ENCODE results near the gene PTER. TPM values are rescaled to one million over a fixed set of nuclear protein-coding genes. Genes with fewer than 3 reads are reported as not detected.

PTER gene
- total and polyA plus RNA-seq, 2 of the 4 experiments (the other 2 are of a cell fraction) = 1.9 to 5.0 TPM

DNA sequence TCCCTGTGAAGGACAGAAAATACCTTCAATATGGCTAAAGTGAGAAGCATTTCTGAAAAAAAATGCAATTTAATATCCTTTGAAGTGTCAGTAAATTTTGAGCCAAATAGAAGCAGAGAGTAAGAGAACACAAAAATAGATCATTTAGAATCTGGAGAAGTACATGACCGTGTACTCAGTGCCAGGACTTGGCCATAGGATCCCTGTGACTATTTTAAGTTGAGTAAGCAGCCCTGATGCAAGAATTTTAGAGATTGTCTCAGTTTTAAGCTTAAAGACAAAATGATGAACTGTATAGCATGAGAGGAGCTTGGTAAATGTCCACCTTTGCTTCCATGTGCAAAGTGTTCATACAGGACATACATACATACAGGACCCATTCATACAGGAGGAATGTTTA lies 2.5 kb downstream of the PTER start:
- H4K5ac ChIP-seq (ENCODE audit: low read depth, low read length) = no peak overlapping the region
- H3K4me1 ChIP-seq (ENCODE audit: control insufficient read depth, insufficient read depth, low read length) = no peaks in the 10 kb centered on the region
- no peak overlapping the region for H4K91ac ChIP-seq (ENCODE audit: insufficient read depth, low read depth, low read length)
- no peak overlapping the region for H3K18ac ChIP-seq (ENCODE audit: low read depth, low read length)
- ATAC-seq (ENCODE audit: low read depth) = no peak
- dilution Hi-C loops (cut with HindIII; ENCODE audit: low sequenced_read_pairs, unreplicated experiment) (no loop called here), intact Hi-C loops (cut with micrococcal nuclease) (no loop called here), in situ Hi-C loops (cut with MboI; ENCODE audit: low sequenced_read_pairs) (no loop called here)
- CTCF ChIA-PET = interaction anchor here (0.6 kb wide), 1 partner anchor 82 kb away, joined by 3 read pairs; no protein-coding TSS in a partner anchor
- H3K36me3 ChIP-seq (ENCODE audit: control insufficient read depth, insufficient read depth, low read length) = no peaks in the 10 kb centered on the region
- H2AK9ac ChIP-seq (replicated peaks; ENCODE audit: low read depth, low read length, poor library complexity) = no peak overlapping the region
- H3K23ac ChIP-seq (ENCODE audit: low read depth, low read length) = no peak overlapping the region
- H2AFZ ChIP-seq (replicated peaks; ENCODE audit: low read length, poor library complexity) = no peak overlapping the region
- H3K4ac ChIP-seq (ENCODE audit: low read depth, low read length) = no peak overlapping the region
- no peak overlapping the region for H2BK20ac ChIP-seq (ENCODE audit: low read depth, low read length)
- no peak overlapping the region for H3K9ac ChIP-seq (ENCODE audit: low read depth, low read length)
- H2BK120ac ChIP-seq (ENCODE audit: low read depth, low read length) = no peak overlapping the region
- DNase-seq = no peak
- no peak overlapping the region for H3K4me2 ChIP-seq (ENCODE audit: low read depth, low read length)
- H2AK5ac ChIP-seq (ENCODE audit: low read depth, low read length) = no peak overlapping the region
- H3K4me3 ChIP-seq (ENCODE audit: insufficient read depth, low read depth, low read length) = no peak overlapping the region
- H3K56ac ChIP-seq (ENCODE audit: extremely low read depth, insufficient read depth, low read length) = no peak overlapping the region
- no peak overlapping the region for H3K14ac ChIP-seq (replicated peaks; ENCODE audit: low read depth, low read length)
- H3K27ac ChIP-seq (ENCODE audit: insufficient read depth, low read length) = no peak overlapping the region
- H3K27me3 ChIP-seq (ENCODE audit: control insufficient read depth, insufficient read depth, low read length) = no peaks in the 10 kb centered on the region
- 80% methylated on average over 1 of the region's 1 CpG; no CpG with 5 or more reads in 1 of the 2 experiments for WGBS, 2 experiments (ENCODE audit: extremely low coverage in 2 of 2, insufficient read length in 1 of 2)
- no TSS peak for BruUV-seq (replicated peaks)
- H2BK5ac ChIP-seq (ENCODE audit: low read depth, low read length, poor library complexity, severe bottlenecking) = no peak overlapping the region
- no peaks in the 10 kb centered on the region for H4K20me1 ChIP-seq (ENCODE audit: insufficient read depth, low read length)
- POLR2A ChIA-PET (ENCODE audit: unreplicated experiment) = no interaction called here
- no peak overlapping the region for H2BK15ac ChIP-seq (ENCODE audit: low read depth, low read length)
- H3K9me3 ChIP-seq (ENCODE audit: control insufficient read depth, insufficient read depth, low read length) = no peaks in the 10 kb centered on the region
- no peaks in the 10 kb centered on the region for H3K79me1 ChIP-seq (ENCODE audit: low read depth in 1 of 2, low read length in 2 of 2)
- no peaks in the 10 kb centered on the region for H3K9me1 ChIP-seq (ENCODE audit: insufficient read depth, low read length)
- TF ChIP-seq, protein P1, sequence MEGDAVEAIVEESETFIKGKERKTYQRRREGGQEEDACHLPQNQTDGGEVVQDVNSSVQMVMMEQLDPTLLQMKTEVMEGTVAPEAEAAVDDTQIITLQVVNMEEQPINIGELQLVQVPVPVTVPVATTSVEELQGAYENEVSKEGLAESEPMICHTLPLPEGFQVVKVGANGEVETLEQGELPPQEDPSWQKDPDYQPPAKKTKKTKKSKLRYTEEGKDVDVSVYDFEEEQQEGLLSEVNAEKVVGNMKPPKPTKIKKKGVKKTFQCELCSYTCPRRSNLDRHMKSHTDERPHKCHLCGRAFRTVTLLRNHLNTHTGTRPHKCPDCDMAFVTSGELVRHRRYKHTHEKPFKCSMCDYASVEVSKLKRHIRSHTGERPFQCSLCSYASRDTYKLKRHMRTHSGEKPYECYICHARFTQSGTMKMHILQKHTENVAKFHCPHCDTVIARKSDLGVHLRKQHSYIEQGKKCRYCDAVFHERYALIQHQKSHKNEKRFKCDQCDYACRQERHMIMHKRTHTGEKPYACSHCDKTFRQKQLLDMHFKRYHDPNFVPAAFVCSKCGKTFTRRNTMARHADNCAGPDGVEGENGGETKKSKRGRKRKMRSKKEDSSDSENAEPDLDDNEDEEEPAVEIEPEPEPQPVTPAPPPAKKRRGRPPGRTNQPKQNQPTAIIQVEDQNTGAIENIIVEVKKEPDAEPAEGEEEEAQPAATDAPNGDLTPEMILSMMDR (conservative IDR thresholded peaks at IDR 0.05; ENCODE audit: low read depth, low read length) = no peak
- TF ChIP-seq MAZ (IDR thresholded peaks at IDR 0.05; ENCODE audit: borderline replicate concordance, low read depth, low read length) (no peak), POLR2A (IDR thresholded peaks at IDR 0.05; ENCODE audit: low read depth, low read length) (no peak), RFX5 (IDR thresholded peaks at IDR 0.05; ENCODE audit: low read depth, low read length) (no peak), BHLHE40 (IDR thresholded peaks at IDR 0.05; ENCODE audit: low read depth, low read length) (no peak), CHD1 (IDR thresholded peaks at IDR 0.05; ENCODE audit: low read depth, low read length) (no peak), CEBPB (IDR thresholded peaks at IDR 0.05; ENCODE audit: low read depth, low read length) (no peak), RCOR1 (IDR thresholded peaks at IDR 0.05; ENCODE audit: insufficient replicate concordance, low read length) (no peak)
- H4K8ac ChIP-seq (ENCODE audit: low read depth in 2 of 2, low read length in 2 of 2) = no peak overlapping the region
